ENCODE results near the gene ZNF571. TPM values are rescaled to one million over a fixed set of nuclear protein-coding genes. Genes with fewer than 3 reads are reported as not detected.
A peak's percentile ranks its signal among the peaks of the same experiment; 100 is the strongest.

ZNF571 gene
- total RNA-seq (5.6 and 5.7 TPM in 2 replicates), polyA plus RNA-seq (1.5 and 3.6 TPM in 2 replicates)

GRCh38 chr19:37594304-37594981, at the start of gene ZNF571, which contains the start of gene ZNF540:
TSS of gene ZNF571 (minus strand) at chr19:37594792. CDS start at chr19:37586676, 8,116 bp downstream.
TSS of gene ZNF540 (plus strand) at chr19:37594876. CDS start at chr19:37598448, 3,572 bp downstream.
- H3K4me2 ChIP-seq: peak within 1 kb of the TSS; percentile 88
- H3K27me3 ChIP-seq: no peaks in the 10 kb centered on the region
- peak within 1 kb of the TSS; percentile 86 for H2AFZ ChIP-seq
- no peaks in the 10 kb centered on the region for H3K36me3 ChIP-seq (replicated peaks; ENCODE audit: insufficient read depth, low read depth)
- no peak for TF ChIP-seq EZH2phosphoT487 (IDR thresholded peaks at IDR 0.05; ENCODE audit: low read depth, severe bottlenecking, unreplicated experiment)
- TF ChIP-seq, protein P1, sequence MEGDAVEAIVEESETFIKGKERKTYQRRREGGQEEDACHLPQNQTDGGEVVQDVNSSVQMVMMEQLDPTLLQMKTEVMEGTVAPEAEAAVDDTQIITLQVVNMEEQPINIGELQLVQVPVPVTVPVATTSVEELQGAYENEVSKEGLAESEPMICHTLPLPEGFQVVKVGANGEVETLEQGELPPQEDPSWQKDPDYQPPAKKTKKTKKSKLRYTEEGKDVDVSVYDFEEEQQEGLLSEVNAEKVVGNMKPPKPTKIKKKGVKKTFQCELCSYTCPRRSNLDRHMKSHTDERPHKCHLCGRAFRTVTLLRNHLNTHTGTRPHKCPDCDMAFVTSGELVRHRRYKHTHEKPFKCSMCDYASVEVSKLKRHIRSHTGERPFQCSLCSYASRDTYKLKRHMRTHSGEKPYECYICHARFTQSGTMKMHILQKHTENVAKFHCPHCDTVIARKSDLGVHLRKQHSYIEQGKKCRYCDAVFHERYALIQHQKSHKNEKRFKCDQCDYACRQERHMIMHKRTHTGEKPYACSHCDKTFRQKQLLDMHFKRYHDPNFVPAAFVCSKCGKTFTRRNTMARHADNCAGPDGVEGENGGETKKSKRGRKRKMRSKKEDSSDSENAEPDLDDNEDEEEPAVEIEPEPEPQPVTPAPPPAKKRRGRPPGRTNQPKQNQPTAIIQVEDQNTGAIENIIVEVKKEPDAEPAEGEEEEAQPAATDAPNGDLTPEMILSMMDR (IDR thresholded peaks at IDR 0.05; ENCODE audit: poor library complexity): no peak
- no peak for TF ChIP-seq EZH2 (IDR thresholded peaks at IDR 0.05; ENCODE audit: borderline replicate concordance)
- H3K9me3 ChIP-seq (ENCODE audit: low read depth): peaks cover under 1% of the 10 kb centered on the region
- peaks cover 26% of the 10 kb centered on the region for H3K79me2 ChIP-seq
- 1% methylated on average over 53 of the region's 53 CpGs for WGBS (ENCODE audit: low lambda C conversion rate, missing lambda C conversion rate)
- DNase-seq (ENCODE audit: low spot score): peak; percentile 97
- H3K27ac ChIP-seq: peak within 1 kb of the TSS; percentile 94
- H3K4me3 ChIP-seq: peak within 1 kb of the TSS; percentile 68
- no peaks in the 10 kb centered on the region for H4K20me1 ChIP-seq (ENCODE audit: insufficient read depth, poor library complexity, severe bottlenecking)
- H3K9me2 ChIP-seq (replicated peaks; ENCODE audit: insufficient read depth): no peaks in the 10 kb centered on the region
- peaks cover 14% of the 10 kb centered on the region for H3K4me1 ChIP-seq (ENCODE audit: insufficient read depth)

GRCh38 chr19:37635076-37636056, 40.8 kb upstream of the ZNF571 start:
- H4K20me1 ChIP-seq (ENCODE audit: insufficient read depth, poor library complexity, severe bottlenecking): no peaks in the 10 kb centered on the region
- DNase-seq (ENCODE audit: low spot score): no peak
- no peaks in the 10 kb centered on the region for H3K9me2 ChIP-seq (replicated peaks; ENCODE audit: insufficient read depth)
- H3K36me3 ChIP-seq (replicated peaks; ENCODE audit: insufficient read depth, low read depth): peaks cover 21% of the 10 kb centered on the region
- H3K27ac ChIP-seq: no peak overlapping the region
- H3K79me2 ChIP-seq: no peaks in the 10 kb centered on the region
- no peak overlapping the region for H2AFZ ChIP-seq
- peaks cover 68% of the 10 kb centered on the region for H3K9me3 ChIP-seq (ENCODE audit: low read depth)
- H3K4me3 ChIP-seq: no peak overlapping the region
- H3K4me1 ChIP-seq (ENCODE audit: insufficient read depth): no peaks in the 10 kb centered on the region
- WGBS (ENCODE audit: low lambda C conversion rate, missing lambda C conversion rate): 98% methylated on average over 11 of the region's 11 CpGs
- no peak for TF ChIP-seq EZH2 (IDR thresholded peaks at IDR 0.05; ENCODE audit: borderline replicate concordance)
- TF ChIP-seq, protein P1 (IDR thresholded peaks at IDR 0.05; ENCODE audit: poor library complexity): no peak
- no peak for TF ChIP-seq EZH2phosphoT487 (IDR thresholded peaks at IDR 0.05; ENCODE audit: low read depth, severe bottlenecking, unreplicated experiment)
- H3K4me2 ChIP-seq: no peak overlapping the region
- no peaks in the 10 kb centered on the region for H3K27me3 ChIP-seq

DNA sequence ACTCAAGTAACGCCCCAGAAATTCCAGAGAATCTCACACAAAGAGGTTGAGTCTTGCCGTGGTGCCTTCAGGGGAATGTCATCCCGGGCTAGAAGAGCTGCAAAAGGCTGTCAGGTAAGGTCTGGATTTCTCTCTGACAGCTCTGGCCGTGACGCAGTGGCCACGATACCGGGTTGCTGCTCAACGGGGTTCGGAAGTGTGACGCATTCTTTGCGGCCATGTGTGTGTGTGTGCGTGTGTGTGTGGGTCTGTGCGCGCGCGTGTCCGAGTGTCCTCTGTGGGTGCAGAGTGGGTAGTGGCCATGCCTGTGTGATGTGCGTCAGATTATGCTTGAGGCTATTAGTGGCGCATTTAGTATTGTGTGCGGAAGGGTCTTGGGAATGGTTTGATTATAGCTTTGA, 390 bp upstream of the ZNF571 start:
- peak; percentile 68 for DNase-seq (ENCODE audit: low spot score)
- H4K20me1 ChIP-seq (ENCODE audit: insufficient read depth, poor library complexity, severe bottlenecking): no peaks in the 10 kb centered on the region
- 1% methylated on average over 20 of the region's 20 CpGs for WGBS (ENCODE audit: low lambda C conversion rate, missing lambda C conversion rate)

More for the DNA sequence above, 390 bp upstream of the ZNF571 start:
- H3K4me3 ChIP-seq: peak overlapping the region; percentile 46
- H3K4me2 ChIP-seq: peak overlapping the region; percentile 83
- TF ChIP-seq EZH2 (IDR thresholded peaks at IDR 0.05; ENCODE audit: borderline replicate concordance) (no peak), EZH2phosphoT487 (IDR thresholded peaks at IDR 0.05; ENCODE audit: low read depth, severe bottlenecking, unreplicated experiment) (no peak)
- TF ChIP-seq, protein P1 (IDR thresholded peaks at IDR 0.05; ENCODE audit: poor library complexity): no peak
- peak overlapping the region; percentile 94 for H3K27ac ChIP-seq
- H3K9me2 ChIP-seq (replicated peaks; ENCODE audit: insufficient read depth): no peaks in the 10 kb centered on the region
- H3K36me3 ChIP-seq (replicated peaks; ENCODE audit: insufficient read depth, low read depth): no peaks in the 10 kb centered on the region
- peak overlapping the region; percentile 77 for H2AFZ ChIP-seq
- H3K79me2 ChIP-seq: peaks cover 26% of the 10 kb centered on the region
- no peaks in the 10 kb centered on the region for H3K9me3 ChIP-seq (ENCODE audit: low read depth)
- H3K27me3 ChIP-seq: no peaks in the 10 kb centered on the region
- peaks cover 14% of the 10 kb centered on the region for H3K4me1 ChIP-seq (ENCODE audit: insufficient read depth)

Measured in hepatocyte (in vitro differentiated cells).